Left forelimb (tissue), 1 donor: ENCODE measurements around the gene OR2V1.
"Not testable (repeated sequence)": the region's sequence is repeated elsewhere in the genome, so short reads cannot be mapped to it uniquely, and the experiment has no call there.

Experiments used
- DNase-seq: peaks from one replicate; pipeline ENCODE4 v3.0.0-alpha.2; 2018; ENCODE audit warnings: low spot score

The OR2V1 gene

GRCh38 chr5:181160152-181160754 lies 29.3 kb upstream of the OR2V1 start:
- DNase-seq, result no peak

- DNase-seq, result peak; percentile 86
Observed at GRCh38 chr5:181159286-181160151, 28.6 kb upstream of the OR2V1 start.

GRCh38 chr5:181158869-181159268 lies 27.9 kb upstream of the OR2V1 start:
- DNase-seq, result no peak

- DNase-seq, result no peak
Observed at GRCh38 chr5:181156758-181157157, 25.8 kb upstream of the OR2V1 start.

GRCh38 chr5:181153814-181154213 lies 22.8 kb upstream of the OR2V1 start:
- no peak for DNase-seq

- no peak for DNase-seq
Observed at GRCh38 chr5:181152406-181152805, 21.4 kb upstream of the OR2V1 start.

GRCh38 chr5:181151146-181151545 lies 20.2 kb upstream of the OR2V1 start:
- no peak for DNase-seq

- DNase-seq, result no peak
Observed at GRCh38 chr5:181149806-181150733, 19.1 kb upstream of the OR2V1 start.

- no peak for DNase-seq
Observed at GRCh38 chr5:181149355-181149754, 18.4 kb upstream of the OR2V1 start.

- not testable (repeated sequence) for DNase-seq
Observed at GRCh38 chr5:181146927-181147636, 16.1 kb upstream of the OR2V1 start, which contains the start of gene OR2V2. Gene OR2V2 (plus strand): TSS chr5:181147586. CDS start chr5:181154943, 7,357 bp downstream.

- no peak for DNase-seq
Observed at GRCh38 chr5:181145133-181145532, 14.2 kb upstream of the OR2V1 start.

- DNase-seq, result no peak
Observed at GRCh38 chr5:181142054-181142453, 11.1 kb upstream of the OR2V1 start.

- no peak for DNase-seq
Observed at GRCh38 chr5:181140766-181141165, 9.8 kb upstream of the OR2V1 start.

GRCh38 chr5:181138258-181138657 lies 7.3 kb upstream of the OR2V1 start:
- no peak for DNase-seq

GRCh38 chr5:181136361-181136955 lies 5.5 kb upstream of the OR2V1 start:
- no peak for DNase-seq

GRCh38 chr5:181134259-181134658 lies 3.3 kb upstream of the OR2V1 start:
- no peak for DNase-seq

GRCh38 chr5:181133610-181134231 lies 2.8 kb upstream of the OR2V1 start:
- DNase-seq, result no peak

GRCh38 chr5:181133083-181133482 lies 2.1 kb upstream of the OR2V1 start:
- DNase-seq, result no peak

GRCh38 chr5:181131514-181131913 lies 545 bp upstream of the OR2V1 start:
- DNase-seq, result peak; percentile 12

GRCh38 chr5:181130081-181130480 lies 888 bp downstream of the OR2V1 start:
- DNase-seq, result peak; percentile 11

- DNase-seq, result peak; percentile 11
Observed at GRCh38 chr5:181129601-181130000, 1.4 kb downstream of the OR2V1 start.
